ENCODE data around the gene SPRED1.

GRCh38 chr15:38207621-38208020 is 45.0 kb upstream of the SPRED1 start:
- no peak for TF ChIP-seq CTCF (IDR thresholded peaks at IDR 0.05)
- no peak for TF ChIP-seq POLR2A (IDR thresholded peaks at IDR 0.05)
